GM12878 (cell line): Measurements from ENCODE around the gene SLC37A1. TPM values are rescaled to one million over a fixed set of nuclear protein-coding genes. Genes with fewer than 3 reads are reported as not detected.

Experiments used
- BACH1 ChIP-seq: fragments of 450-650 bp; IDR thresholded peaks from 2 replicates; pipeline ENCODE4 v1.6.1; 2017; ENCODE audit warnings: mild to moderate bottlenecking, borderline replicate concordance
- BHLHE40 ChIP-seq, 2 experiments: fragments of 450-650 bp in 1 of 2; IDR thresholded peaks; 2 replicates each; pipeline ENCODE4 v1.6.1; 2011 to 2017; ENCODE audit warnings: low read depth in 2 of 2, borderline replicate concordance in 1 of 2, improper control_type of control experiment in 1 of 2, low read length in 1 of 2, mild to moderate bottlenecking in 1 of 2
- CBFB ChIP-seq: IDR thresholded peaks from 2 replicates; pipeline ENCODE4 v1.6.1; 2016; ENCODE audit warnings: antibody characterized with exemption, low read depth
- FOXK2 ChIP-seq: fragments of 450-650 bp; IDR thresholded peaks from 2 replicates; pipeline ENCODE4 v1.6.1; 2017; ENCODE audit warnings: mild to moderate bottlenecking, moderate library complexity
- HDGF ChIP-seq: fragments of 450-650 bp; IDR thresholded peaks from 2 replicates; pipeline ENCODE4 v1.6.1; 2016; ENCODE audit warnings: antibody characterized with exemption
- MLLT1 ChIP-seq: fragments of 450-650 bp; IDR thresholded peaks from 2 replicates; pipeline ENCODE4 v1.6.1; 2016; ENCODE audit warnings: mild to moderate bottlenecking
- NFXL1 ChIP-seq: fragments of 450-650 bp; IDR thresholded peaks from 2 replicates; pipeline ENCODE4 v1.6.1; 2017; ENCODE audit warnings: antibody characterized with exemption, mild to moderate bottlenecking, borderline replicate concordance
- RAD21 ChIP-seq: IDR thresholded peaks from 2 replicates; pipeline ENCODE4 v1.6.1; 2011; ENCODE audit warnings: mild to moderate bottlenecking, low read depth, low read length, moderate library complexity; ENCODE audit not compliant: insufficient read depth
- SMARCA5 ChIP-seq: fragments of 450-650 bp; IDR thresholded peaks from 2 replicates; pipeline ENCODE4 v1.6.1; 2017; ENCODE audit warnings: mild to moderate bottlenecking
- polyA plus RNA-seq, 11 experiments: library from polyadenylated mRNA; depleted of rRNA in 4 of 11; unstranded in 6 of 11; stranded (reverse) in 5 of 11; fragments of >200 nt; fragmentation: Nextera tagmentation in 4 of 11; fragmentation: Illumina TruSeq in 1 of 11; extraction: Ambion mirVana in 4 of 11; extraction: Trizol in 1 of 11; gene quantifications; 1 replicate in 1 of 11; 2 replicates in 10 of 11; pipeline versions ENCODE4 v1.2.1 to v1.2.3, GENCODE V29; 2011 to 2016; ENCODE audit warnings: inconsistent platforms in 2 of 11, missing spikeins in 2 of 11, low read depth in 1 of 11
- total RNA-seq, 4 experiments: library from RNA; depleted of rRNA in 3 of 4; stranded (reverse); fragments of >200 nt in 3 of 4; fragmentation: Illumina TruSeq in 1 of 4; extraction: Trizol in 1 of 4; gene quantifications; 2 replicates each; pipeline versions ENCODE4 v1.2.1 to v1.2.3, GENCODE V29; 2013 to 2021
- TF ChIP-seq, protein P1 (sequence below): fragments of 450-650 bp; formaldehyde crosslinking; IDR thresholded peaks from 2 replicates; pipeline ENCODE4 v1.4.0; 2020; ENCODE audit warnings: mild to moderate bottlenecking, moderate library complexity
- TF ChIP-seq, protein P2 (sequence below): IDR thresholded peaks from 2 replicates; pipeline ENCODE4 v1.6.1; 2011; ENCODE audit warnings: low read depth, mild to moderate bottlenecking, low read length, moderate library complexity, borderline replicate concordance; ENCODE audit errors: extremely low read depth
- TF ChIP-seq, protein P3 (sequence below): fragments of 450-650 bp; IDR thresholded peaks from 2 replicates; pipeline ENCODE4 v1.6.1; 2017; ENCODE audit warnings: mild to moderate bottlenecking, low read depth, inconsistent platforms; ENCODE audit not compliant: poor library complexity, severe bottlenecking
- TF ChIP-seq, protein P4 (sequence below): fragments of 450-650 bp; formaldehyde crosslinking; IDR thresholded peaks from 2 replicates; pipeline ENCODE4 v1.5.0; 2022; ENCODE audit warnings: mild to moderate bottlenecking, missing genetic modification characterization

SLC37A1 gene
- total and polyA plus RNA-seq, 10 of the 15 experiments (the other 5 are each of a cell fraction or from before 2014, with no cell fraction given), result 1.1 to 35.5 (median 24.4) TPM

DNA sequence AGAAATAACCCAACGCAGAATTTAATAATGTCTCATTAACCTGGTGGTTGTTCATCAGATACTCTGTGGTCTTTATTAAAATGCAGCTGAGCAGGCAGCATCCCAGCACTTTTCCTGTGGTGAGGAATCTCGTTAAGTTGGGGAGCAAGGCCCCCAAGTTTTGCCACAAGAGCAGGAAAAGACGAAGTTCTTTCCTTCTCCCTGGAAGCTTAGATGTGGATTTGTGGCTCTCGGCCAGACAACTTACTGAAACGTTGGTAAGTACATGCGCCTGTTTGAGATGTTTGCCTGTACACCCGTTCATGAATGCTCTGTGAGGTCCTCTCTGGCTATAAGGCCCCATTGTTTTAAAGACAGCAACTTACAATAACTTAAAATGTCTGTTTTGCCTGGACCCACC is 105.5 kb downstream of the SLC37A1 start (continued):
- TF ChIP-seq, protein P1, sequence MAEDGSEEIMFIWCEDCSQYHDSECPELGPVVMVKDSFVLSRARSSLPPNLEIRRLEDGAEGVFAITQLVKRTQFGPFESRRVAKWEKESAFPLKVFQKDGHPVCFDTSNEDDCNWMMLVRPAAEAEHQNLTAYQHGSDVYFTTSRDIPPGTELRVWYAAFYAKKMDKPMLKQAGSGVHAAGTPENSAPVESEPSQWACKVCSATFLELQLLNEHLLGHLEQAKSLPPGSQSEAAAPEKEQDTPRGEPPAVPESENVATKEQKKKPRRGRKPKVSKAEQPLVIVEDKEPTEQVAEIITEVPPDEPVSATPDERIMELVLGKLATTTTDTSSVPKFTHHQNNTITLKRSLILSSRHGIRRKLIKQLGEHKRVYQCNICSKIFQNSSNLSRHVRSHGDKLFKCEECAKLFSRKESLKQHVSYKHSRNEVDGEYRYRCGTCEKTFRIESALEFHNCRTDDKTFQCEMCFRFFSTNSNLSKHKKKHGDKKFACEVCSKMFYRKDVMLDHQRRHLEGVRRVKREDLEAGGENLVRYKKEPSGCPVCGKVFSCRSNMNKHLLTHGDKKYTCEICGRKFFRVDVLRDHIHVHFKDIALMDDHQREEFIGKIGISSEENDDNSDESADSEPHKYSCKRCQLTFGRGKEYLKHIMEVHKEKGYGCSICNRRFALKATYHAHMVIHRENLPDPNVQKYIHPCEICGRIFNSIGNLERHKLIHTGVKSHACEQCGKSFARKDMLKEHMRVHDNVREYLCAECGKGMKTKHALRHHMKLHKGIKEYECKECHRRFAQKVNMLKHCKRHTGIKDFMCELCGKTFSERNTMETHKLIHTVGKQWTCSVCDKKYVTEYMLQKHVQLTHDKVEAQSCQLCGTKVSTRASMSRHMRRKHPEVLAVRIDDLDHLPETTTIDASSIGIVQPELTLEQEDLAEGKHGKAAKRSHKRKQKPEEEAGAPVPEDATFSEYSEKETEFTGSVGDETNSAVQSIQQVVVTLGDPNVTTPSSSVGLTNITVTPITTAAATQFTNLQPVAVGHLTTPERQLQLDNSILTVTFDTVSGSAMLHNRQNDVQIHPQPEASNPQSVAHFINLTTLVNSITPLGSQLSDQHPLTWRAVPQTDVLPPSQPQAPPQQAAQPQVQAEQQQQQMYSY, result no peak
- no peak for TF ChIP-seq SMARCA5
- TF ChIP-seq FOXK2, result no peak
- TF ChIP-seq, protein P2, sequence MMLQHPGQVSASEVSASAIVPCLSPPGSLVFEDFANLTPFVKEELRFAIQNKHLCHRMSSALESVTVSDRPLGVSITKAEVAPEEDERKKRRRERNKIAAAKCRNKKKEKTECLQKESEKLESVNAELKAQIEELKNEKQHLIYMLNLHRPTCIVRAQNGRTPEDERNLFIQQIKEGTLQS, result no peak
- TF ChIP-seq, protein P3, sequence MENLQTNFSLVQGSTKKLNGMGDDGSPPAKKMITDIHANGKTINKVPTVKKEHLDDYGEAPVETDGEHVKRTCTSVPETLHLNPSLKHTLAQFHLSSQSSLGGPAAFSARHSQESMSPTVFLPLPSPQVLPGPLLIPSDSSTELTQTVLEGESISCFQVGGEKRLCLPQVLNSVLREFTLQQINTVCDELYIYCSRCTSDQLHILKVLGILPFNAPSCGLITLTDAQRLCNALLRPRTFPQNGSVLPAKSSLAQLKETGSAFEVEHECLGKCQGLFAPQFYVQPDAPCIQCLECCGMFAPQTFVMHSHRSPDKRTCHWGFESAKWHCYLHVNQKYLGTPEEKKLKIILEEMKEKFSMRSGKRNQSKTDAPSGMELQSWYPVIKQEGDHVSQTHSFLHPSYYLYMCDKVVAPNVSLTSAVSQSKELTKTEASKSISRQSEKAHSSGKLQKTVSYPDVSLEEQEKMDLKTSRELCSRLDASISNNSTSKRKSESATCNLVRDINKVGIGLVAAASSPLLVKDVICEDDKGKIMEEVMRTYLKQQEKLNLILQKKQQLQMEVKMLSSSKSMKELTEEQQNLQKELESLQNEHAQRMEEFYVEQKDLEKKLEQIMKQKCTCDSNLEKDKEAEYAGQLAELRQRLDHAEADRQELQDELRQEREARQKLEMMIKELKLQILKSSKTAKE, result no peak
- no peak for TF ChIP-seq HDGF
- no peak for TF ChIP-seq NFXL1
- TF ChIP-seq MLLT1, result no peak
- TF ChIP-seq CBFB, result no peak
- no peak for TF ChIP-seq BACH1
- TF ChIP-seq, protein P4, sequence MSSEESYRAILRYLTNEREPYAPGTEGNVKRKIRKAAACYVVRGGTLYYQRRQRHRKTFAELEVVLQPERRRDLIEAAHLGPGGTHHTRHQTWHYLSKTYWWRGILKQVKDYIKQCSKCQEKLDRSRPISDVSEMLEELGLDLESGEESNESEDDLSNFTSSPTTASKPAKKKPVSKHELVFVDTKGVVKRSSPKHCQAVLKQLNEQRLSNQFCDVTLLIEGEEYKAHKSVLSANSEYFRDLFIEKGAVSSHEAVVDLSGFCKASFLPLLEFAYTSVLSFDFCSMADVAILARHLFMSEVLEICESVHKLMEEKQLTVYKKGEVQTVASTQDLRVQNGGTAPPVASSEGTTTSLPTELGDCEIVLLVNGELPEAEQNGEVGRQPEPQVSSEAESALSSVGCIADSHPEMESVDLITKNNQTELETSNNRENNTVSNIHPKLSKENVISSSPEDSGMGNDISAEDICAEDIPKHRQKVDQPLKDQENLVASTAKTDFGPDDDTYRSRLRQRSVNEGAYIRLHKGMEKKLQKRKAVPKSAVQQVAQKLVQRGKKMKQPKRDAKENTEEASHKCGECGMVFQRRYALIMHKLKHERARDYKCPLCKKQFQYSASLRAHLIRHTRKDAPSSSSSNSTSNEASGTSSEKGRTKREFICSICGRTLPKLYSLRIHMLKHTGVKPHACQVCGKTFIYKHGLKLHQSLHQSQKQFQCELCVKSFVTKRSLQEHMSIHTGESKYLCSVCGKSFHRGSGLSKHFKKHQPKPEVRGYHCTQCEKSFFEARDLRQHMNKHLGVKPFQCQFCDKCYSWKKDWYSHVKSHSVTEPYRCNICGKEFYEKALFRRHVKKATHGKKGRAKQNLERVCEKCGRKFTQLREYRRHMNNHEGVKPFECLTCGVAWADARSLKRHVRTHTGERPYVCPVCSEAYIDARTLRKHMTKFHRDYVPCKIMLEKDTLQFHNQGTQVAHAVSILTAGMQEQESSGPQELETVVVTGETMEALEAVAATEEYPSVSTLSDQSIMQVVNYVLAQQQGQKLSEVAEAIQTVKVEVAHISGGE (CRISPR knock-in tag), result no peak
- no peak for TF ChIP-seq RAD21
- TF ChIP-seq BHLHE40 (IDR thresholded peaks at IDR 0.05; ENCODE audit: borderline replicate concordance in 1 of 2, low read depth in 2 of 2, low read length in 1 of 2), result no peak
